Cardiac atrium fibroblast (primary cell): ENCODE results near the gene PSMG3. TPM values are rescaled to one million over a fixed set of nuclear protein-coding genes. Genes with fewer than 3 reads are reported as not detected.

ENCODE experiments used
- total RNA-seq: library from RNA; depleted of rRNA; stranded (reverse); fragments of >200 nt; gene quantifications from 2 replicates; pipeline ENCODE4 v1.2.3, GENCODE V29; 2015

The PSMG3 gene
- 27.9 and 31.1 TPM in 2 replicates for total RNA-seq

GRCh38 chr7:1569833-1570632 lies at the start of gene PSMG3:
Gene PSMG3, minus strand, starts transcription at chr7:1570032. Its CDS starts 693 bp downstream, at chr7:1569339.

DNA sequence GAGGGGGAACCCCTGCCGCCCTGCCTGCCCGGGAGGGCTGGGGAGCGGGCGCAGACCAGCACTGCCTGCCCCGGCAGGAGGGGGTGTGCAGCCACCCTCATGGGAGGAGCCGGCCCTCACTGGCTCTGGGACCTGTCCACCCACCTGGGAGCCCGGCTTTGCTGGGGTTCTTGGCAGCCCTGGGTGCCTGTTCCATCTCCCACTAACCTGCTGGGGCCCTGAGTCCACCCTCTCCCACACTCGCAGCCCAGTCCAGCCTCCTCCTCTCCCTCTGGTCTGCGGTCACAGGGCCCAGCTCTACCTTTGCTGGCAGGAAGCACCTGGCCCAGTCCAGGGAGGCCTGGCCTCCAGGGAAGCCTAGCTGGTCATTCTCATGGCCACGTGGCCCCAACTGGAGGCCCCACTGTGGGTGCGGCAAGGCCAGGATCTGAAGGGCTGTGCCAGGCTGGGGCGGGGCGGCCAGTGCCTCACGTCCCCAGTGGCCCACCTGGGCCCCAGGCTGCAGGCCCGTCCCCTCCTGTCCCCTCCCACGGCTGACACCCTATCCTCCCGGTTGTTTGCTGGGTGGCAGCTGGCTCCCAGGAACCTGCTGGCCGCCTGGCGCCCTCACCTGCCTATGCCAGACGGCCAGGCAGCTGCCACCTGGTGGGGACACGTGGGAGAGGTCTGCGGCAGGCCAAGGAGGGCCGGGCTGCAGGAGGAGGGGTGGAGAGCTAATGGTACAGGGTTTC lies 13.9 kb downstream of the PSMG3 start, which contains the start of gene TMEM184A:
TMEM184A (minus strand) TSS at position 393 of the 731 bp plus-strand sequence. CDS start 721 bp downstream, outside the sequence.

Other genes with a start within 250 kb of the PSMG3 start
- gene MICALL2, start 110.6 kb downstream of the PSMG3 start, total RNA-seq, result 18.5 and 48.4 TPM in 2 replicates
- 52.8 and 63.5 TPM in 2 replicates for gene INTS1, start 65.6 kb downstream of the PSMG3 start, total RNA-seq
- gene MAFK, start 39.3 kb downstream of the PSMG3 start, total RNA-seq, result 10.0 and 13.7 TPM in 2 replicates
- gene TMEM184A, start 13.8 kb downstream of the PSMG3 start, total RNA-seq, result not detected in 2 replicates
- gene ELFN1, start 100.2 kb upstream of the PSMG3 start, total RNA-seq, result 0.65 and 1.1 TPM in 2 replicates